Caco-2 (cell line): ENCODE measurements around the gene ATL2. TPM values are rescaled to one million over a fixed set of nuclear protein-coding genes. Genes with fewer than 3 reads are reported as not detected.

ENCODE experiments used
- BruUV-seq: library from RNA; stranded (reverse); fragments of 400-500 nt; replicated peaks from 2 replicates; lab custom pipeline; 2021; lab: Mats Ljungman, UMichigan
- CTCF ChIA-PET: fragments of 300-600 bp; sonication (Branson Sonifier 250); formaldehyde crosslinking; loops from one replicate; lab custom pipeline; 2022; ENCODE audit warnings: antibody characterized with exemption; lab: Charles Lee
- POLR2A ChIA-PET: fragments of 300-600 bp; sonication (Branson Sonifier 250); formaldehyde crosslinking; loops from one replicate; lab custom pipeline; 2022; ENCODE audit warnings: antibody characterized with exemption; lab: Charles Lee
- DNase-seq, 2 experiments: peaks; one replicate each; pipeline versions ENCODE4 v3.0.0 to v3.0.0-alpha.2; 2020 to 2022
- H3K27me3 ChIP-seq: replicated peaks from 2 replicates; pipeline ENCODE4 v1.6.0; 2011; ENCODE audit warnings: low read length; ENCODE audit not compliant: control insufficient read depth, insufficient read depth
- H3K36me3 ChIP-seq: 2 replicates; pipeline ENCODE4 v1.5.1; 2011; ENCODE audit warnings: low read length; ENCODE audit not compliant: control insufficient read depth, insufficient read depth
- H3K4me1 ChIP-seq: fragments of 250-450 bp; sonication (Bioruptor Pico); 2 replicates; pipeline ENCODE4 v1.5.1; 2020; ENCODE audit warnings: mild to moderate bottlenecking
- H3K4me3 ChIP-seq: 2 replicates; pipeline ENCODE4 v1.5.1; 2011; ENCODE audit warnings: low read depth, mild to moderate bottlenecking, control low read depth, low read length
- H3K9me3 ChIP-seq: fragments of 250-450 bp; sonication (Bioruptor Pico); 2 replicates; pipeline ENCODE4 v1.5.1; 2020; ENCODE audit warnings: mild to moderate bottlenecking, moderate library complexity
- H3K27ac Mint-ChIP-seq: one replicate; pipeline ENCODE4 v1.8.0; 2022; ENCODE audit warnings: mixed read lengths; ENCODE audit not compliant: unreplicated experiment
- H3K27me3 Mint-ChIP-seq: one replicate; pipeline ENCODE4 v1.8.0; 2022; ENCODE audit warnings: mixed read lengths; ENCODE audit not compliant: insufficient read depth, unreplicated experiment
- H3K36me3 Mint-ChIP-seq: one replicate; pipeline ENCODE4 v1.8.0; 2022; ENCODE audit warnings: mild to moderate bottlenecking, mixed read lengths; ENCODE audit not compliant: insufficient read depth, unreplicated experiment
- H3K4me1 Mint-ChIP-seq: one replicate; pipeline ENCODE4 v1.8.0; 2022; ENCODE audit warnings: low read depth, mixed read lengths; ENCODE audit not compliant: unreplicated experiment
- H3K4me3 Mint-ChIP-seq: one replicate; pipeline ENCODE4 v1.8.0; 2022; ENCODE audit warnings: mild to moderate bottlenecking, moderate library complexity, mixed read lengths; ENCODE audit not compliant: unreplicated experiment
- H3K9me3 Mint-ChIP-seq: one replicate; pipeline ENCODE4 v1.8.0; 2022; ENCODE audit warnings: mixed read lengths; ENCODE audit not compliant: unreplicated experiment
- intact Hi-C: fragments of 100-400 bp; cut with micrococcal nuclease; formaldehyde crosslinking; loops from one replicate; pipeline ENCODE4 v1.10.0; 2022; ENCODE audit not compliant: unreplicated experiment
- total RNA-seq: library from RNA; stranded (reverse); gene quantifications from 2 replicates; pipeline ENCODE4 v1.2.3, GENCODE V29; 2022
- TF ChIP-seq, protein P1 (sequence below), 2 experiments: fragments of 200-600 bp in 1 of 2; IDR thresholded peaks; 1 replicate in 1 of 2; 2 replicates in 1 of 2; pipeline versions ENCODE4 v1.5.1 to v1.8.0; 2011 to 2022; ENCODE audit warnings: antibody characterized with exemption in 1 of 2, control low read depth in 1 of 2, inconsistent platforms in 1 of 2, low read depth in 1 of 2, low read length in 1 of 2, mild to moderate bottlenecking in 1 of 2, moderate library complexity in 1 of 2; ENCODE audit not compliant: insufficient read depth in 1 of 2, severe bottlenecking in 1 of 2, unreplicated experiment in 1 of 2

Gene ATL2
- total RNA-seq, 1 experiment from 2014 or later: 107 TPM

GRCh38 chr2:38394041-38394440 is 17.0 kb upstream of the ATL2 start:
- H3K4me1 Mint-ChIP-seq: no peaks in the 10 kb centered on the region
- H3K4me3 Mint-ChIP-seq: no peak overlapping the region
- intact Hi-C loops: no loop called here
- H3K9me3 Mint-ChIP-seq: no peaks in the 10 kb centered on the region
- H3K27me3 Mint-ChIP-seq: no peaks in the 10 kb centered on the region
- POLR2A ChIA-PET: no interaction called here
- DNase-seq: no peak
- H3K4me1 ChIP-seq: no peaks in the 10 kb centered on the region
- H3K36me3 Mint-ChIP-seq: no peaks in the 10 kb centered on the region
- no peak overlapping the region for H3K4me3 ChIP-seq
- no peaks in the 10 kb centered on the region for H3K27me3 ChIP-seq
- no TSS peak for BruUV-seq
- H3K27ac Mint-ChIP-seq: no peak overlapping the region
- H3K9me3 ChIP-seq: no peaks in the 10 kb centered on the region
- no peaks in the 10 kb centered on the region for H3K36me3 ChIP-seq
- CTCF ChIA-PET: no interaction called here
- TF ChIP-seq, protein P1, sequence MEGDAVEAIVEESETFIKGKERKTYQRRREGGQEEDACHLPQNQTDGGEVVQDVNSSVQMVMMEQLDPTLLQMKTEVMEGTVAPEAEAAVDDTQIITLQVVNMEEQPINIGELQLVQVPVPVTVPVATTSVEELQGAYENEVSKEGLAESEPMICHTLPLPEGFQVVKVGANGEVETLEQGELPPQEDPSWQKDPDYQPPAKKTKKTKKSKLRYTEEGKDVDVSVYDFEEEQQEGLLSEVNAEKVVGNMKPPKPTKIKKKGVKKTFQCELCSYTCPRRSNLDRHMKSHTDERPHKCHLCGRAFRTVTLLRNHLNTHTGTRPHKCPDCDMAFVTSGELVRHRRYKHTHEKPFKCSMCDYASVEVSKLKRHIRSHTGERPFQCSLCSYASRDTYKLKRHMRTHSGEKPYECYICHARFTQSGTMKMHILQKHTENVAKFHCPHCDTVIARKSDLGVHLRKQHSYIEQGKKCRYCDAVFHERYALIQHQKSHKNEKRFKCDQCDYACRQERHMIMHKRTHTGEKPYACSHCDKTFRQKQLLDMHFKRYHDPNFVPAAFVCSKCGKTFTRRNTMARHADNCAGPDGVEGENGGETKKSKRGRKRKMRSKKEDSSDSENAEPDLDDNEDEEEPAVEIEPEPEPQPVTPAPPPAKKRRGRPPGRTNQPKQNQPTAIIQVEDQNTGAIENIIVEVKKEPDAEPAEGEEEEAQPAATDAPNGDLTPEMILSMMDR (IDR thresholded peaks at IDR 0.05; ENCODE audit: insufficient read depth in 1 of 2, low read depth in 1 of 2, low read length in 1 of 2, severe bottlenecking in 1 of 2, unreplicated experiment in 1 of 2): no peak

DNA sequence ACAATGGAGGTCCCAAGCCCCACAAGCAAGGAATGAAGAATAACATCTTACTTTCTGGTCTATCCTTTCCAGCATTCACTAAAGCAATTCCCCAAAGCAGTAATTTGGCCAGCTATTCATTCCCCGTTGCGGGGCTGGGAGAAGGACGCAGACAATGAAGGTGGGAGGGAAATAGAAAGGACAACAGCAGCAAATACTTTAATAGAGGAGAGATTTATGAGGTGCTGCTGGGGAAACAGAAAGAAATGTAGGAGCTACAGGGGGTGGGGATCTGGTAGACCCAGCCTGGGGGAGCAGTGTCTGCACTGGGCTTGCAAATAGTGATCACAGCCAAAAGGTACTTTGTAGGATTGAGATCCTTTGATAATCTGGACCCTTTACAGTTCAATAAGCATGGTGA is 13.9 kb upstream of the ATL2 start:
- no peaks in the 10 kb centered on the region for H3K4me1 ChIP-seq
- POLR2A ChIA-PET: no interaction called here
- Mint-ChIP-seq H3K27me3 (no peaks in the 10 kb centered on the region), H3K4me1 (no peaks in the 10 kb centered on the region), H3K9me3 (no peaks in the 10 kb centered on the region), H3K27ac (no peak overlapping the region), H3K4me3 (no peak overlapping the region), H3K36me3 (no peaks in the 10 kb centered on the region)
- no peaks in the 10 kb centered on the region for H3K27me3 ChIP-seq
- no peak overlapping the region for H3K4me3 ChIP-seq
- H3K36me3 ChIP-seq: no peaks in the 10 kb centered on the region
- TF ChIP-seq, protein P1 (IDR thresholded peaks at IDR 0.05; ENCODE audit: insufficient read depth in 1 of 2, low read depth in 1 of 2, low read length in 1 of 2, severe bottlenecking in 1 of 2, unreplicated experiment in 1 of 2): no peak
- no peaks in the 10 kb centered on the region for H3K9me3 ChIP-seq
- intact Hi-C loops: no loop called here
- CTCF ChIA-PET: no interaction called here
- BruUV-seq: no TSS peak
- DNase-seq: no peak

- Mint-ChIP-seq H3K27ac (no peak overlapping the region), H3K4me1 (no peaks in the 10 kb centered on the region), H3K36me3 (no peaks in the 10 kb centered on the region), H3K9me3 (no peaks in the 10 kb centered on the region), H3K4me3 (no peak overlapping the region), H3K27me3 (no peaks in the 10 kb centered on the region)
- no peaks in the 10 kb centered on the region for H3K36me3 ChIP-seq
- H3K4me1 ChIP-seq: no peaks in the 10 kb centered on the region
- H3K4me3 ChIP-seq: no peak overlapping the region
- ChIA-PET POLR2A (no interaction called here), CTCF (interaction anchor here (0.6 kb wide), 1 partner anchor 12 kb away, joined by 3 read pairs; no protein-coding TSS in a partner anchor)
- no peaks in the 10 kb centered on the region for H3K9me3 ChIP-seq
- BruUV-seq: no TSS peak
- TF ChIP-seq, protein P1 (IDR thresholded peaks at IDR 0.05; ENCODE audit: insufficient read depth in 1 of 2, low read depth in 1 of 2, low read length in 1 of 2, severe bottlenecking in 1 of 2, unreplicated experiment in 1 of 2): no peak
- no peaks in the 10 kb centered on the region for H3K27me3 ChIP-seq
- intact Hi-C loops: no loop called here
- no peak for DNase-seq
These were observed 10.8 kb upstream of the ATL2 start for GRCh38 chr2:38387887-38388286.
